Measurements from ENCODE around the gene DBH. TPM values are rescaled to one million over a fixed set of nuclear protein-coding genes. Genes with fewer than 3 reads are reported as not detected.
A peak's percentile ranks its signal among the peaks of the same experiment; 100 is the strongest.

The DBH gene
- total RNA-seq, 1 donor from 2014 or later = 1.8 TPM

DNA sequence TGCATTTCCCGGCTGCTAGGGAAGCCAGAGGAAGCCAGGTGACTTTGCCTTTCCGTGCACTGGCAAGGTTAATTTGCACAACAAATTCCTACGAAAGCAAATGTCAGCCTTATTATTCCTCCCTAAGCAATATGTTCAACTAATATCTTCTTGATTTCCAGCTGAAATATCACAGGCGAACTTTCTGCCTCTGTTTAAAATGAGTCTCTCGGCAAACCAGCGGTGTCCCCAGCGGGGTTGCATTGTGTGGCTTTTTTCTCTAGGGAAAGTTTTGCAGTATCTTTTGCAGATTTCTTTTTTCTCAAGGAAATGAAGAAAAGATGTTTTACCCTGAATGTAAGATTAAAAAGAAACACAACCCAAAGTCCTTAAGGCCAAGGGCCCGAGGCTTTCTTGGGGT, 1.9 kb downstream of the DBH start:
- no peak for DNase-seq
- Mint-ChIP-seq H3K4me1 (ENCODE audit: low read depth, unreplicated experiment) (peaks cover 43% of the 10 kb centered on the region), H3K4me3 (ENCODE audit: unreplicated experiment) (no peak overlapping the region), H3K27ac (ENCODE audit: unreplicated experiment) (no peak overlapping the region), H3K27me3 (ENCODE audit: unreplicated experiment) (peaks cover 32% of the 10 kb centered on the region), H3K9me3 (ENCODE audit: unreplicated experiment) (peaks cover 18% of the 10 kb centered on the region), H3K36me3 (ENCODE audit: unreplicated experiment) (no peaks in the 10 kb centered on the region)
- TF ChIP-seq, protein P1, sequence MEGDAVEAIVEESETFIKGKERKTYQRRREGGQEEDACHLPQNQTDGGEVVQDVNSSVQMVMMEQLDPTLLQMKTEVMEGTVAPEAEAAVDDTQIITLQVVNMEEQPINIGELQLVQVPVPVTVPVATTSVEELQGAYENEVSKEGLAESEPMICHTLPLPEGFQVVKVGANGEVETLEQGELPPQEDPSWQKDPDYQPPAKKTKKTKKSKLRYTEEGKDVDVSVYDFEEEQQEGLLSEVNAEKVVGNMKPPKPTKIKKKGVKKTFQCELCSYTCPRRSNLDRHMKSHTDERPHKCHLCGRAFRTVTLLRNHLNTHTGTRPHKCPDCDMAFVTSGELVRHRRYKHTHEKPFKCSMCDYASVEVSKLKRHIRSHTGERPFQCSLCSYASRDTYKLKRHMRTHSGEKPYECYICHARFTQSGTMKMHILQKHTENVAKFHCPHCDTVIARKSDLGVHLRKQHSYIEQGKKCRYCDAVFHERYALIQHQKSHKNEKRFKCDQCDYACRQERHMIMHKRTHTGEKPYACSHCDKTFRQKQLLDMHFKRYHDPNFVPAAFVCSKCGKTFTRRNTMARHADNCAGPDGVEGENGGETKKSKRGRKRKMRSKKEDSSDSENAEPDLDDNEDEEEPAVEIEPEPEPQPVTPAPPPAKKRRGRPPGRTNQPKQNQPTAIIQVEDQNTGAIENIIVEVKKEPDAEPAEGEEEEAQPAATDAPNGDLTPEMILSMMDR (IDR thresholded peaks at IDR 0.05; ENCODE audit: partially characterized antibody, unreplicated experiment) = no peak

DNA sequence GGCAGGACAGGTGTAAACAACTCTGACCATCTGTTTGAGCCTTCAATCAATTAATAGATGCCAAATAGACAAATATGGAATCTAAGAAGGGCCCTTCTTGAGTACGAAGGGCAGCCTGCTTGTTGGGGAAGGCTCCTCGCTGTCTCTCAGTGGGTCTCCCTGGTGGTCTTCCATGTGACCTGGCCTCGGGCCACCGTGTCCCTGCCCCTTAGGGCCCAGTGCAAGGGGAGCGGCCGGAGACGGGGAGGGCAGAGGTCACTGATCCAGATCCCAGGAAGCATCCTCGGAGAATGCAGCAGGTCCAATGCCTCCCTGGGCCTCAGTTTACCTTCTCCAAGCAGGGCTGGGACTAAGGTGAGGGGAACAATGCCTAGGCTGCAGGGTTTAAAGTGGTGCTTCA, 2.5 kb downstream of the DBH start:
- Mint-ChIP-seq H3K4me3 (ENCODE audit: unreplicated experiment) (no peak overlapping the region), H3K27ac (ENCODE audit: unreplicated experiment) (no peak overlapping the region), H3K27me3 (ENCODE audit: unreplicated experiment) (peaks cover 29% of the 10 kb centered on the region), H3K36me3 (ENCODE audit: unreplicated experiment) (no peaks in the 10 kb centered on the region), H3K4me1 (ENCODE audit: low read depth, unreplicated experiment) (peaks cover 40% of the 10 kb centered on the region), H3K9me3 (ENCODE audit: unreplicated experiment) (peaks cover 18% of the 10 kb centered on the region)
- DNase-seq = no peak
- TF ChIP-seq, protein P1 (IDR thresholded peaks at IDR 0.05; ENCODE audit: partially characterized antibody, unreplicated experiment) = no peak

DNA sequence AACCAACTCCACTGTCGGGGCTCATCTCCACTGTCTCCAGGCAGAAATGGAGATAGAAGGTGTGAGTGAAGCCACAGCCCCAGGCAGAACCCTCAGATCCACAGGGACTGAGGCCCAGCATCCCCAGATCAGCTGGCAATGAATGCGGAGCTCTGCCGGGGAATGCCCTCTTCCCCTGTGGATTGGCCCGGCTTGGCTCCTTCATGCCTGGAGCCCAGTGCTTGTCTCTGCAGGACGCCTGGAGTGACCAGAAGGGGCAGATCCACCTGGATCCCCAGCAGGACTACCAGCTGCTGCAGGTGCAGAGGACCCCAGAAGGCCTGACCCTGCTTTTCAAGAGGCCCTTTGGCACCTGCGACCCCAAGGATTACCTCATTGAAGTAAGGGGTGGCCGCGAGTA, 3.5 kb downstream of the DBH start:
- TF ChIP-seq, protein P1 (IDR thresholded peaks at IDR 0.05; ENCODE audit: partially characterized antibody, unreplicated experiment) = no peak
- Mint-ChIP-seq H3K4me1 (ENCODE audit: low read depth, unreplicated experiment) (peaks cover 34% of the 10 kb centered on the region), H3K9me3 (ENCODE audit: unreplicated experiment) (peaks cover 18% of the 10 kb centered on the region), H3K27me3 (ENCODE audit: unreplicated experiment) (peaks cover 26% of the 10 kb centered on the region), H3K36me3 (ENCODE audit: unreplicated experiment) (no peaks in the 10 kb centered on the region), H3K4me3 (ENCODE audit: unreplicated experiment) (no peak overlapping the region), H3K27ac (ENCODE audit: unreplicated experiment) (no peak overlapping the region)
- DNase-seq = no peak

DNA sequence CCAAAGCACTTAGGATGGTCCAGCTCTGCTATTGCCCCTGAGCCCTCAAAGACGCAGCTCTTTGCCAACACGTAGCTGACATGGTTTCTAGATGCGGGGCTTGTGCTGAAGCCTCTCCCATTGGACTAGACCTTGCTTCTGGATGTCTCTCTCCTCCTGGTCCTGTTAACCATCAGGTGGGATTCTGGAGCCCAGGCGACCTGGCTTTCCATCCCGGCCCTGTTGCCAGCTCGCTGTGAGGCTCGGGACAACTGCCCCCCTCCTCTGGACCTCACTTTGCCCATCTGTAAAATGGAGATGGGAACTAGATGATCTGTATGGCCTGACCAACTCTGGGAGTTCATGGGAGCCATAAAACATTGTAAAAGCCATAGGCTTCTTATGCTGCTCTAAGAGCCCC, 4.0 kb downstream of the DBH start:
- Mint-ChIP-seq H3K9me3 (ENCODE audit: unreplicated experiment) (peaks cover 15% of the 10 kb centered on the region), H3K4me1 (ENCODE audit: low read depth, unreplicated experiment) (peaks cover 29% of the 10 kb centered on the region), H3K27me3 (ENCODE audit: unreplicated experiment) (peaks cover 21% of the 10 kb centered on the region), H3K27ac (ENCODE audit: unreplicated experiment) (no peak overlapping the region), H3K36me3 (ENCODE audit: unreplicated experiment) (no peaks in the 10 kb centered on the region), H3K4me3 (ENCODE audit: unreplicated experiment) (no peak overlapping the region)
- TF ChIP-seq, protein P1 (IDR thresholded peaks at IDR 0.05; ENCODE audit: partially characterized antibody, unreplicated experiment) = no peak
- DNase-seq = no peak

DNA sequence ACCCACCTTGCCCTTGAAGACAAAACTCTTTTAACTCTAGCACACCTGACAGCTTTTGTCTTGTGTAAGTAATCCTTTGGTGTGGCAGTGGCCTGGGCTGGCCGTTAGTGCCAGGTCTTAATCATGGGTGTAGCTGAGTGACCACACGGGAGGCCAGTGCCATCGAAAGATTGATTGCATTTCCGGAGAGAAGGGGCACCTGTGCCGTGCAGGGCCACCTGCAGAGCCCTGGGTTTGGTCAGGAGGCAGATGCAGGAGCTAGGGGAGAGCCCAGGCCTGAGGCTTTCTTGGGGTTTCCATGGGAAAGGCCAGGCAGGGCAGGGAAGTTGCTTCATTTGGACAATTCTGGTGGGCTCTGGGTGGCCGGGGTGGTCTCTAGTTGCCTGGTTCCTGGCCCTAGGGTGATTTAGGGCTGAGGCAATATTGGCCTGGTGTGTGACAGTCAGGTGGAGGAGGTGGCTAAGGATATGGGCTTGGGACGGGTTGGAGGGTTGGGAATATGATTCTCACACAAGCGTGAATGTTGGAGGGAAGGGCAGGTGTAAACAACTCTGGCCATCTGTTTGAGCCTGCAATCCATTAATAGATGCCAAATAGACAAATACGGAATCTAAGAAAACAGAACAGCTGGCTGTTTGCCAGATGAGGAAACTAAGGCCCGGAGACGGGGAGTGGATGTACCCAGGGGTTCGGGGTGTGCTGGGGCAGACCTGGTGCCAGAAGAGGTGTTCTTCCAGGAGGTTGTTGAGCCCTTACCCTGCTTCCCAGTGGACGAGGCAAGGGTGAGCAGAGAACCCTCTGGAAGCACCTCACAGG, 4.6 kb downstream of the DBH start:
- DNase-seq = no peak
- Mint-ChIP-seq H3K4me3 (ENCODE audit: unreplicated experiment) (peak overlapping the region; percentile 15), H3K9me3 (ENCODE audit: unreplicated experiment) (peaks cover 13% of the 10 kb centered on the region), H3K27me3 (ENCODE audit: unreplicated experiment) (peaks cover 19% of the 10 kb centered on the region), H3K36me3 (ENCODE audit: unreplicated experiment) (no peaks in the 10 kb centered on the region), H3K4me1 (ENCODE audit: low read depth, unreplicated experiment) (peaks cover 26% of the 10 kb centered on the region), H3K27ac (ENCODE audit: unreplicated experiment) (no peak overlapping the region)
- TF ChIP-seq, protein P1 (IDR thresholded peaks at IDR 0.05; ENCODE audit: partially characterized antibody, unreplicated experiment) = no peak

Measured in glutamatergic neuron (in vitro differentiated cells).